ENCODE results near the gene NANOGP8.
"Not testable (repeated sequence)": the region's sequence is repeated elsewhere in the genome, so short reads cannot be mapped to it uniquely, and the experiment has no call there.

Gene NANOGP8

GRCh38 chr15:35092846-35093245, 7.8 kb upstream of the NANOGP8 start:
- DNase-seq (no peak), ATAC-seq (no peak)

- ATAC-seq: no peak
- DNase-seq: no peak
Measured at GRCh38 chr15:35092311-35092710, 7.2 kb upstream of the NANOGP8 start.

- DNase-seq (no peak), ATAC-seq (no peak)
Measured at GRCh38 chr15:35090104-35090807, 5.2 kb upstream of the NANOGP8 start.

DNA sequence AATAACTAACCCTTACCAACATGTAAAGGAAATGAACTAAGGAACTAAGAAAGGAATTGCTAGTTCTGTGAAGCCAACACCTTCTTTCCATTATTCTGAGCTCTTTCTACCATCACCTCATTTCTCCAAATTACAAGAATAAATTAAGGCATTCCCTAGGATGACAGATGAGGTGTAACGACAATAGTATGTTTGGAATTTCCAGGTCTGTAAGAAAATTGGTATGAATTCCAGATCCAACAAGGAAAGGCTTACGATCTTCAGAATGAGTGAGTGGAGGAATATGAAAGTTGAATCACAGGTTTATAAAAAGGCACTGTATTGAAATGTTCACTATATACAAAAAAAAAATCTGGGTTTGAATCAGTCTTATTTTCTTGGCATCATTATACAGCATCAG, 4.5 kb upstream of the NANOGP8 start:
- DNase-seq: no peak

DNA sequence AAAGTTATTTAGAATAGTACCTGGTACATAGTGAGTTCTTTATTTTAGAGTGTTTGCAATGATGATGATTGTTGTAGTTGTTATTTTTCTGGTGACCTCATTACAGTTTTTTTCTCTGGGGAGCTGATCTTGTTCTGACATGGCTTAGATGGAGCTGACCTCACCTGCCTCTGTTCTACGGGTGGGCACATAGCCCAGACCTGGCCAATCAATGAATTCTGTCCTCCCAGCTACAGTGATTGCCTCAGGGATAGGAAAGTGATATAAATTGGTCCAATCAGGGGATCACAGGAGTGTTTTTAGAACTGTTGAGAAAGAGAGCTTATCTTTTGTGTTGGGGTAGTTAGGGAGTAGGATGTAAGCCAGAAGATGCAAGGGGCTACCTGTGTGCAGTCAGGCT, 3.2 kb upstream of the NANOGP8 start:
- no peak for DNase-seq
- no peak for ATAC-seq

More for the DNA sequence above, 4.5 kb upstream of the NANOGP8 start:
- no peak for ATAC-seq

DNA sequence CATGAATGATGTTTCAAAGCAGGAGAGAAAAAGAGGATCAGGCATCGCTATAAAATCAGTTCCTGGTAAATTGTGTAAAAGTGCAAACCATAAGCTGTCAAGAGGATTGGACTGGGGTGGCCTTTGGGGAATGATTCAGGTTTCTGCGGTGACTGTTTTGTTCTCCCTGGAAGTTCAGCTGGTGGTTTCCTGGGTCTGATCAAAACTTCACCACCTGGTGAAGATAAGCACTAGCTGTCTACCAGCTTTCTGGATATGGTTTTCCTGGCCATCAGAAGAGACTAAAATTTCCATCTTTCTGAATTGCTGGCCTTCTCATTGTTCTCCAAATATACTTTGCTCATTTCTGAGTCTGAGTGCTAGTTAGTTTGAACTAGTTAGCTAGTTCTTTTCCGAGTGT, 2.7 kb upstream of the NANOGP8 start:
- ATAC-seq (no peak), DNase-seq (no peak)

- ATAC-seq, DNase-seq: not testable (repeated sequence)
Measured at GRCh38 chr15:35082371-35083348, 2.4 kb downstream of the NANOGP8 start.

DNA sequence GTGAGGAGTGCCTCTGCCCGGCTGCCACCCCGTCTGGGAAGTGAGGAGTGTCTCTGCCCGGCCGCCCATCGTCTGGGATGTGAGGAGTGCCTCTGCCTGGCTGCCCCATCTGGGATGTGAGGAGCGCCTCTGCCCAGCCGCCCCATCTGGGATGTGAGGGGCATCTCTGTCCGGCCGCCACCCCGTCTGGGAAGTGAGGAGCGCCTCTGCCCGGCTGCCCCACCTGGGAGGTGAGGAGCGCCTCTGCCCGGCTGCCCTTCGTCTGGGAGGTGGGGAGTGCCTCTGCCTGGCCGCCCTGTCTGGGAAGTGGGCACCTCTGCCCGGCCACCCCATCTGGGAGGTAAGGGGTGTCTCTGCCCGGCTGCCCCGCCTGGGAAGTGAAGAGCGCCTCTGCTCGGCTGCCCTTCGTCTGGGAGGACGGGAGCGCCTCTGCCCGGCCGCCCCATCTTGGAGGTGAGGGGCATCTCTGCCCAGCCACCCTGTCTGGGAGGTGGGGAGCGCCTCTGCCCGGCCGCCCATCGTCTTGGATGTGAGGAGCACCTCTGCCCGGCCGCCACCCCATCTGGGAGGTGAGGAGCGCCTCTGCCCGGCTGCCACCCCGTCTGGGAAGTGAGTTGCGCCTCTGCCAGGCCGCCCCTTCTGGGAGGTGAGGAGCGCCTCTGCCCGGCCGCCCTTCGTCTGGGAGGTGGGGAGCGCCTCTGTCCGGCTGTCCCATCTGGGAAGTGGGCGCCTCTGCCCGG, 3.3 kb downstream of the NANOGP8 start:
- not testable (repeated sequence) for ATAC-seq, DNase-seq

- DNase-seq: no peak
- no peak for ATAC-seq
Measured at GRCh38 chr15:35080226-35080625, 4.9 kb downstream of the NANOGP8 start.

DNA sequence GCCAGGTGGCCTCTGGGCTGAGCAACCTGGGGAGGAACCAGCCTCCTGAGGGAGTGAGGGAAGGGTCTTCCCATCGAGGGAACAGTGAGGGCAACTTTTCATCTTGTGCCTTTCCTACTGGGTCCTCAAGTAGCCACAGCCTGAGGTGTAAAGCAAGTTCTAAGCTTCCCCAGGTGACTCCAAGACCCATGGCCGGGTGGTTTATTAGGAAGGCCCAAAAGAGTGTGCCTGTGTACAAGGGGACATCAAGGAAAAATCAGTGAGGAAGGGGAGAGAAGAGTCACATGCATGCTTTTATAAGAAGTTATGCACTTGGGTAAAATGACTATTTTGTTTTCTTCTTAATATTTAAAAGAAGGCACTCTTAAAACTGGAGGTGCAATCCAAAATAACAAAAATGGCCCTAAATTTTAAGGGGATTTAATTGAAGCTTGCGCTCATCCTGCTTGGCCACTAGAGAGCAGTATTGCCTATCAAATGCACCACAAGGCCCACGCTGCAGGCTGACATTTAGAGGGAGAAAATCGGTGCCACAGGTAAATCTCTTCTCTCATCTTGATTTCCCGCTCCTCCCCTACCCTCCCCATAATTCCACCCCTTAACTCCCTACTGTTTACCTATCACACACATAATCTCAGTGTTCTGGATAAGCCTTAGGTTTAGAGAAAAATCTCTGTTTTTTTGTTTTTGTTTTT, 6.7 kb downstream of the NANOGP8 start:
- DNase-seq (peak; percentile 24), ATAC-seq (no peak)

- no peak for ATAC-seq
- no peak for DNase-seq
Measured at GRCh38 chr15:35071106-35071505, 14.0 kb downstream of the NANOGP8 start.

DNA sequence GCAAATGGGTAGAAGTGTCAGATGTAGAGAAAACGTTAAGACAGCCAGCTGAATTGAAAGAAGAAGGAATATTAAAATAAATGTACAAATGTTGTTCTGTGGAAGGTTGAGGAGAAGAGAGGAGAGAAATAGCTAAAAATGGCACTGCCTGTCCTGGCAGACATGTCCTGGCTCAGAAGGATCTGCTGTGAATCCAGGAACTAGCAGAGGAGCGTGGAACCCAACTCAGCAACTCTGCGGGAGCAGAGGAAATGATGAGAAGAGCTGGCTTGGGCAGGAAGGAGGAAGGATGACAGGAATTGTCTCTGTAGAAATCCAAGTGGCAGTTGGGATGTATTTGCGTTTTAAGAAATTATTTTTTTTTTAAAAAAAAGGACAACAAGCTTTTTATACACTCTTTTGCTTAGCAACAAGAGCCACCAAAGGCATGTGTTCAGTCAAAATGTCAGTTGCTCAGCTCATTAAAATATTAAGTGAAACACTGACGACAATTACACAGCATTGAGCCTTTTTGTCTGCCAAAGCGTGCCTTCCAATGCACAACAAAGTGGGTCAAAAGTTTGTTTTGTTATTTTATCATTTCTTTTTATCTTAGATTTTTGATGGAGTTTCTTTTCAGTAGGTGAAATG, 16.1 kb downstream of the NANOGP8 start:
- ATAC-seq (no peak), DNase-seq (no peak)

GRCh38 chr15:35067496-35068347, 17.4 kb downstream of the NANOGP8 start:
- DNase-seq (no peak), ATAC-seq (no peak)

- ATAC-seq (no peak), DNase-seq (no peak)
Measured at GRCh38 chr15:35066094-35066493, 19.0 kb downstream of the NANOGP8 start.

- ATAC-seq: no peak
- DNase-seq: no peak
Measured at GRCh38 chr15:35064576-35065190, 20.4 kb downstream of the NANOGP8 start.

DNA sequence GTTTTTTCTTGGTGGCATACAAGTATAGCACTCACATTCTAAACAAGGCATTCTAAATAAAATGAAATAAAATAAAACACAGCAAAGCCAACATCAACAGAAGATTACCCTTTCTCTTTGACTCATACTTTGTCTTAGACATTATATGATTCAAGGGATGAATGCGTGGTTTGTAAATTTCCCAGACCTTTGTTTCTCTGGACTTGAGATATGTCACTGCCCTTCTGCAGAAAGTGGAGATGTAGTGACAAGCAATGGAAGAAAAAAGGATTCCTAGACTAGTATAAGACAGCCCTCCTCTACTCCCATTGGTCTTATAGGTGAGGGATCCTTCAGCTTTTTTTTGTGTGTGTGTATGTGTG, 22.4 kb downstream of the NANOGP8 start:
- ATAC-seq (no peak), DNase-seq (no peak)

- ATAC-seq: no peak
- DNase-seq: no peak
Measured at GRCh38 chr15:35061825-35062737, 23.0 kb downstream of the NANOGP8 start.

- DNase-seq (no peak), ATAC-seq (no peak)
Measured at GRCh38 chr15:35061161-35061824, 23.8 kb downstream of the NANOGP8 start.

All from stimulated activated naive CD8-positive, alpha-beta T cell treated with anti-CD3 and anti-CD28 coated beads, Interleukin-15, Interleukin-2, amounts not matched to agents 100 U/mL and 50 U/mL, for 24 hours (primary cell).